Suprapubic skin (tissue), 3 donors: ENCODE results near the gene PRR16.

Experiments
- CTCF ChIP-seq, 2 donors: fragments of 200-600 bp in 1 of 2; fragments of 450-650 bp in 1 of 2; sonication (generic) in 1 of 2; IDR thresholded peaks; one replicate each; pipeline ENCODE4 v1.5.1; 2016 to 2019; ENCODE audit warnings: antibody characterized with exemption in 2 of 2, mild to moderate bottlenecking in 1 of 2, moderate library complexity in 1 of 2
- EP300 ChIP-seq: sonication (generic); formaldehyde crosslinking; IDR thresholded peaks from one replicate; pipeline ENCODE4 v1.6.1; 2017; ENCODE audit warnings: antibody characterized with exemption
- POLR2A ChIP-seq, 2 donors: fragments of 450-650 bp; IDR thresholded peaks; one replicate each; pipeline ENCODE4 v1.6.1; 2017; ENCODE audit warnings: antibody characterized with exemption in 2 of 2, mild to moderate bottlenecking in 2 of 2, moderate library complexity in 2 of 2

GRCh38 chr5:120546922-120547321 is 82.8 kb downstream of the PRR16 start:
- TF ChIP-seq CTCF (IDR thresholded peaks at IDR 0.05), result no peak
- no peak for TF ChIP-seq POLR2A (IDR thresholded peaks at IDR 0.05)
- TF ChIP-seq EP300, result no peak
